ENCODE measurements around the gene C2orf49. TPM values are rescaled to one million over a fixed set of nuclear protein-coding genes. Genes with fewer than 3 reads are reported as not detected.

The C2orf49 gene
- total and polyA plus RNA-seq, 9 of the 15 experiments (the other 6 are each of a cell fraction or from before 2014, with no cell fraction given): 17.9 to 38.2 (median 25.6) TPM

DNA sequence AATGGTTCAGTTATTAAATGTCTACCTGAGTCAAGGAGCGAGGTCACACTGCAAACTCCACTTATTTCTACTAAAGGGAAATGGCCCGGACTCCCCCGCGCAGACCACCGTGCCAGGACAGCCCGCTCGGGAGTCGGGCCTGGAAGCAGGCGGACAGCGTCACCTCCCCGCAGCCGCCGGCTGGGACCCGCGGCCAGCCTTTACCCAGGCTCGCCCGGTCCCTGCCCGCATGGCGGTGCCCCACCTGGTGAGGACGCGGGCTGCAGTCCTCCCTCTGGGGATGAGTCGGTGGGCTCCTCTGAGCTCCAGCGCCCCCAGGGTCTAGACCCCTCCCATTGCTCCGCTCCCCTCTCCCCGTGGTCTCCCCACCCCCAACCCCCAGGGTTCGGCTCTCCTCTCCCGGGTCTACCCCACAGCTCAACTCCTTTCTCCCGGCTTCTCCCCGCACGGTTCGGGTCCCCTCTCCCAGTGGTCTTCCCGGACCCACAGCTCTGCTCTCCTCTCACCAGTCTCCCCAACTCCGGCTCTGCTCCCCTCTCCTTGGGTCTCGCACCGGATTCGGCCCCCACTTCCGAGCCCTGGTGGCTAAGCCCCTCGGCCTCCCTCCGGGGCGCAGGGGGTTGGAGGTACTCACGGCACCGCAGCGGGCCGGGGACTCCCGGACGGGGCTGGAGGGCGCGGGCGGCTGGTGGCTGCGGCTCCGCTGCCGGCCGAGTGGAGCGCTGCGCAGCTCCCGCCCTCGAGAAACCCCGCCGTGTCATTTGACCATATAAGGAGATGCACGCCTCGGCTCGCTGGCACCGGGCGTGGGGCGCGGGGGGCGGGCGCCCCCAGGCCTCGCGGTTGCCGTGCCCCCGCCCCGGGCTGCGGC, 61.2 kb downstream of the C2orf49 start, which contains the start of gene FHL2 (continued):
- TF ChIP-seq MYC (IDR thresholded peaks at IDR 0.05; ENCODE audit: low read depth, low read length) (peak; percentile 79; the same call in 1 of the 2 replicates), MYC (CRISPR knock-in tag; IDR thresholded peaks at IDR 0.05; ENCODE audit: borderline replicate concordance, low read depth) (no peak), OTX1 (CRISPR knock-in tag; IDR thresholded peaks at IDR 0.05) (peak; percentile 28; the same call in 1 of the 2 replicates), KLF1 (tag; IDR thresholded peaks at IDR 0.05) (peak; percentile 92), ZBTB43 (CRISPR knock-in tag; IDR thresholded peaks at IDR 0.05) (no peak), ZFX (CRISPR knock-in tag; IDR thresholded peaks at IDR 0.05) (peak; percentile 81), NR2C2 (CRISPR knock-in tag; IDR thresholded peaks at IDR 0.05) (no peak), NR2C2 (tag; IDR thresholded peaks at IDR 0.05) (peak; percentile 40; the same call in 1 of the 2 replicates), ZNF224 (CRISPR knock-in tag; IDR thresholded peaks at IDR 0.05) (no peak), ZNF280B (CRISPR knock-in tag; IDR thresholded peaks at IDR 0.05) (no peak), CBX3 (IDR thresholded peaks at IDR 0.05; ENCODE audit: borderline replicate concordance in 1 of 2, low read length in 2 of 2) (no peak), ATF1 (CRISPR knock-in tag; IDR thresholded peaks at IDR 0.05) (no peak), ATF1 (tag; IDR thresholded peaks at IDR 0.05) (peak; percentile 79), ZKSCAN3 (CRISPR knock-in tag; IDR thresholded peaks at IDR 0.05) (no peak), ZNF431 (CRISPR knock-in tag; IDR thresholded peaks at IDR 0.05) (no peak), POLR2G (IDR thresholded peaks at IDR 0.05; ENCODE audit: low read depth, low read length) (peak; percentile 99), HEY1 (CRISPR knock-in tag; IDR thresholded peaks at IDR 0.05; ENCODE audit: borderline replicate concordance) (no peak), ESRRA (IDR thresholded peaks at IDR 0.05; ENCODE audit: borderline replicate concordance, low read depth) (no peak), KAT2B (IDR thresholded peaks at IDR 0.05; ENCODE audit: low read depth, low read length) (no peak), ZNF644 (tag; IDR thresholded peaks at IDR 0.05; ENCODE audit: low read depth) (no peak), KLF13 (tag; IDR thresholded peaks at IDR 0.05; ENCODE audit: borderline replicate concordance, low read depth) (no peak)
- TF ChIP-seq, protein P1, sequence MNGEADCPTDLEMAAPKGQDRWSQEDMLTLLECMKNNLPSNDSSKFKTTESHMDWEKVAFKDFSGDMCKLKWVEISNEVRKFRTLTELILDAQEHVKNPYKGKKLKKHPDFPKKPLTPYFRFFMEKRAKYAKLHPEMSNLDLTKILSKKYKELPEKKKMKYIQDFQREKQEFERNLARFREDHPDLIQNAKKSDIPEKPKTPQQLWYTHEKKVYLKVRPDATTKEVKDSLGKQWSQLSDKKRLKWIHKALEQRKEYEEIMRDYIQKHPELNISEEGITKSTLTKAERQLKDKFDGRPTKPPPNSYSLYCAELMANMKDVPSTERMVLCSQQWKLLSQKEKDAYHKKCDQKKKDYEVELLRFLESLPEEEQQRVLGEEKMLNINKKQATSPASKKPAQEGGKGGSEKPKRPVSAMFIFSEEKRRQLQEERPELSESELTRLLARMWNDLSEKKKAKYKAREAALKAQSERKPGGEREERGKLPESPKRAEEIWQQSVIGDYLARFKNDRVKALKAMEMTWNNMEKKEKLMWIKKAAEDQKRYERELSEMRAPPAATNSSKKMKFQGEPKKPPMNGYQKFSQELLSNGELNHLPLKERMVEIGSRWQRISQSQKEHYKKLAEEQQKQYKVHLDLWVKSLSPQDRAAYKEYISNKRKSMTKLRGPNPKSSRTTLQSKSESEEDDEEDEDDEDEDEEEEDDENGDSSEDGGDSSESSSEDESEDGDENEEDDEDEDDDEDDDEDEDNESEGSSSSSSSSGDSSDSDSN (IDR thresholded peaks at IDR 0.05; ENCODE audit: borderline replicate concordance in 1 of 2, low read depth in 2 of 2, low read length in 2 of 2): peak; percentile 89 to 92; a peak in 3 of 4 replicates

All from K562 (cell line).